ENCODE results near the gene ZFR.
A peak's percentile ranks its signal among the peaks of the same experiment; 100 is the strongest.
"Not testable (repeated sequence)": the region's sequence is repeated elsewhere in the genome, so short reads cannot be mapped to it uniquely, and the experiment has no call there.

ZFR gene

DNA sequence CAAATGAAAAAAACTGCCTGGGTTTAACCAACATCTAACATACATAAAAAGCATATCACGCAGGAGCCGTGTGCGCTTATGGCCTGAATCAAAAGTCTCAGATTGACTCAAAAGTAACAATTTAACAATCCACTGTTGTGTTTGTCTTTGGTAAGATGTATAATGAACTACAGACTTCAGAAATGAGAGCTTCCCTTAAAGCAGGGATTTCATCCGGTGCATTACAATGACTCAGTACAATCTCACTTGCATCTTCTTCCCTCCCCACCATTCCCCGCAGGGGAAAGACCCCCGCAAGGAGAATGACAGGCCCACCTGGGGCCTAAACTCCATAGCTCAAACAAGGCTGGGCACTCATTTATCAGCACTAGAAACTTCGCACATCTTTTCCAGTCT is 1.4 kb downstream of the ZFR start:
- Mint-ChIP-seq H3K36me3 (ENCODE audit: low read depth) (peaks cover 32% of the 10 kb centered on the region), H3K9me3 (no peaks in the 10 kb centered on the region), H3K4me3 (peak overlapping the region; percentile 93 to 97 (median 94)), H3K4me1 (peaks cover 40% of the 10 kb centered on the region), H3K27ac (peak overlapping the region; percentile 91 to 96 (median 96)), H3K27me3 (ENCODE audit: low read depth) (no peaks in the 10 kb centered on the region)
- TF ChIP-seq, protein P1, sequence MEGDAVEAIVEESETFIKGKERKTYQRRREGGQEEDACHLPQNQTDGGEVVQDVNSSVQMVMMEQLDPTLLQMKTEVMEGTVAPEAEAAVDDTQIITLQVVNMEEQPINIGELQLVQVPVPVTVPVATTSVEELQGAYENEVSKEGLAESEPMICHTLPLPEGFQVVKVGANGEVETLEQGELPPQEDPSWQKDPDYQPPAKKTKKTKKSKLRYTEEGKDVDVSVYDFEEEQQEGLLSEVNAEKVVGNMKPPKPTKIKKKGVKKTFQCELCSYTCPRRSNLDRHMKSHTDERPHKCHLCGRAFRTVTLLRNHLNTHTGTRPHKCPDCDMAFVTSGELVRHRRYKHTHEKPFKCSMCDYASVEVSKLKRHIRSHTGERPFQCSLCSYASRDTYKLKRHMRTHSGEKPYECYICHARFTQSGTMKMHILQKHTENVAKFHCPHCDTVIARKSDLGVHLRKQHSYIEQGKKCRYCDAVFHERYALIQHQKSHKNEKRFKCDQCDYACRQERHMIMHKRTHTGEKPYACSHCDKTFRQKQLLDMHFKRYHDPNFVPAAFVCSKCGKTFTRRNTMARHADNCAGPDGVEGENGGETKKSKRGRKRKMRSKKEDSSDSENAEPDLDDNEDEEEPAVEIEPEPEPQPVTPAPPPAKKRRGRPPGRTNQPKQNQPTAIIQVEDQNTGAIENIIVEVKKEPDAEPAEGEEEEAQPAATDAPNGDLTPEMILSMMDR (IDR thresholded peaks at IDR 0.05; ENCODE audit: unreplicated experiment in 3 of 3), result no peak

DNA sequence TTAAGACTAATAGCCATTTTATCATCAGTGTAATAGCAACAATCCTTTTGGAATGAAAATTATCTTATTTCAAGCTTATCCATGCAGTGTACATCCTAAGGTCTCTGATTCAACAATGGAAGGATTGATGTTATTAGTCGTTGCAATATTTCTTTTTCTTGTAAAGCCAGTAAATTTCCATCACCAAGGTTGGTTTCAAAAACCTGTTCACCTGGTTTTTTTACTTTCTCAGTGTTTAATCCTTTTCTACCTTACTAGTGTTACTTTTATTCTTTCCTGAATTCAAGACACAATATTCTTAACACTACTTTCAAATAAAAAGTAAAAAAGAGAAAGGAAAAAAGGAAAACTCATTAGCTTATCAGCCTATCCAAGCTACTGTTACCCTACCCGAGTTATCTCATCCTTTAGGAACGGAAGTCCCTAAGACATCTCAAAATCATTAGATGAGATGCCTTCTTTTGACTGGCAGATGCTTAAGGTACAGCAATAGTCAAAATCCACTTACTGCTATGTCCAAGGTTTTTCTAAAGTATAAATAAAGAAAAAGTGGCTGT is 5.4 kb downstream of the ZFR start:
- TF ChIP-seq, protein P1 (IDR thresholded peaks at IDR 0.05; ENCODE audit: unreplicated experiment in 3 of 3), result no peak
- Mint-ChIP-seq H3K27ac (no peak overlapping the region), H3K9me3 (no peaks in the 10 kb centered on the region), H3K4me3 (no peak overlapping the region), H3K36me3 (ENCODE audit: low read depth) (peaks cover 41% of the 10 kb centered on the region), H3K27me3 (ENCODE audit: low read depth) (no peaks in the 10 kb centered on the region), H3K4me1 (peaks cover 27% of the 10 kb centered on the region)

DNA sequence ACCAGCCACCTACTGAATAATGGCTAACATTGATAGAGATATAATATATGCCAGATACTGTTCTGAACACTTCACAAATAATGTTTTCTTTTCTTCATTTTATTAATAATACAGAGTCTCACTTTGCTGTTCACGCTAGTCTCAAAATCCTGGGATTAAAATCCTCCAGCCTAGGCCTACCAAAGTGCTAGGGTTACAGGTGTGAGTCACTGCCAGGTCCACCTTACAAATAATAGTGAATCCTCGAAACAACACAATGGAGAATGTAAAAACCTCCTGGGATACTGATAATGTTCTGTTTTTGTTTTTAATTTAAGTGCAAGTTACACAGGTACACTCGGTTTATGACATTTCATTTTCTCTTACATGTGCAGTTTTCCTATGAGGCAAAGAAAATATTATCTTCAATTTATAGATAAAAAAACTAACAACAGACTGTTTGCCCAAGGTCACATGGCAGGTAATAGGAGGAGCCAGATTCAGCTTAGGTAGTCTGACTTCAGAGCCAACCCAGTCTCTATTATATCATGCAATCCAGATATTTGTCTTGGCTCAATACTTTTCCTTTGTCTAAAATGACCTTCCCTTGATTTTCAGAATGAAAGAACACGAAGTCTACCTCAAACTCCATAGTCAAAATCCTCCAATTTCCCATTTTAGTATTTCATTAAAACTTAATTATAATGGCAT is 7.8 kb downstream of the ZFR start:
- Mint-ChIP-seq H3K27me3 (ENCODE audit: low read depth) (no peaks in the 10 kb centered on the region), H3K9me3 (no peaks in the 10 kb centered on the region), H3K27ac (no peak overlapping the region)

DNA sequence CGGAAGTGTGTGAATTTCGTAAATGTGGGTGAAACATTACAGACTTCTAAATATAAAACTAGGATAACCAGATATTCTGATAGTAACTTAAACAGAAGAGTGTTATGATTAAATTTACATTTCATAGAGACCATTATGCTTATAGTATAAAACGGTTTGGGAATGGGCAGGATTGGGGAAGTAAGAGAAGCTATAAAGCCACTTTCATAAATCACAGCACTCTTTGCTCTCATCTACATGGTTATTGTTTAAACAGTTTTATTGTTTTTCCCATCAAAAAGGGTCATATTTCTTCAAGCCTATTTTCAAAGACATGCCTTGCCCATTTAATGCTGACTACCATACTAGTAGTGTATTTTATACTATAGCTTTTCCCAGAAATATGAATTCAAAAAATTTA is 9.2 kb downstream of the ZFR start:
- Mint-ChIP-seq H3K9me3 (no peaks in the 10 kb centered on the region), H3K27ac (no peak overlapping the region), H3K4me1 (peaks cover 7% of the 10 kb centered on the region), H3K36me3 (ENCODE audit: low read depth) (peaks cover 51% of the 10 kb centered on the region), H3K4me3 (no peak overlapping the region), H3K27me3 (ENCODE audit: low read depth) (no peaks in the 10 kb centered on the region)
- TF ChIP-seq, protein P1 (IDR thresholded peaks at IDR 0.05; ENCODE audit: unreplicated experiment in 3 of 3), result no peak

More for the DNA sequence above, 7.8 kb downstream of the ZFR start:
- Mint-ChIP-seq H3K4me1 (peaks cover 8% of the 10 kb centered on the region), H3K36me3 (ENCODE audit: low read depth) (peaks cover 49% of the 10 kb centered on the region), H3K4me3 (no peak overlapping the region)
- TF ChIP-seq, protein P1 (IDR thresholded peaks at IDR 0.05; ENCODE audit: unreplicated experiment in 3 of 3), result no peak

DNA sequence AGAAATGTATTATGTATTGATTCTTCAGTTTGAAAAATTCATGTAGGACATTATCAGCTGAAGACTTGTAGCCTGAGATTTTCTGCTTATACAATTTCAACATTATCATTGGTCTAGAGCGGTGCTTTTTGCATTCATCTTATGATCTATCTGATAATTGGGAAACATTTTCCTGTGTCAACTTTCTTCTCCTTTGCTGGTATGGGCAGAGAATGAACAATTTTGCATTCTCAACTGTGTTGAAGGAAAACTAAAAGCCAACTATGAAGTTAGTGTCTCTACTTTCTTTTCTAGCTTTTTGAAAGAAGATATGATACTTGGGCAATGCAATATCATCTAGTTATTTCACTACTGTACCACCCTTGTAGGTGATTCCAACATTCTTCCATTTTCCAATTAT is 10.3 kb downstream of the ZFR start:
- Mint-ChIP-seq H3K36me3 (ENCODE audit: low read depth) (peaks cover 57% of the 10 kb centered on the region), H3K4me1 (peaks cover 11% of the 10 kb centered on the region), H3K9me3 (peaks cover 4% of the 10 kb centered on the region), H3K27me3 (ENCODE audit: low read depth) (no peaks in the 10 kb centered on the region), H3K4me3 (no peak overlapping the region), H3K27ac (no peak overlapping the region)
- TF ChIP-seq, protein P1 (IDR thresholded peaks at IDR 0.05; ENCODE audit: unreplicated experiment in 3 of 3), result no peak

DNA sequence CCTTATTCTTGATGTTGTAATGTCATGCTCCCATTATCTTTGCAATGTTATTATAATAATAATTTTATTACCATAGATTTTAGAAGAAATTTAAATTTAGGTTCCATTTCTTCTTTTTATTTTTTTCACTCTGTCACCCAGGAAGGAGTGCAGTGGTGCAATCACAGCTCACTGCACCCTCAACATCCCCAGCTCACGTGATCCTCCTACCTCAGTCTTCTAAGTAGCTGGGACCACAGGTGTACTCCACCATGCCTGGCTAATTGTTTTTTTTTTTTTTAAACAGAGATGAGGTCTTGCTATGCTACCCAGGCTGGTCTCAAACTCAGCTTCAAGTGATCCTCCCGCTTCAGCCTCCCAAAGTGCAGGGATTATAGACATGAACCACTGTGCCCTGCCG is 11.9 kb downstream of the ZFR start:
- H3K27ac Mint-ChIP-seq, result no peak overlapping the region
- TF ChIP-seq, protein P1 (IDR thresholded peaks at IDR 0.05; ENCODE audit: unreplicated experiment in 3 of 3), result no peak
- no peaks in the 10 kb centered on the region for H3K27me3 Mint-ChIP-seq (ENCODE audit: low read depth)
- H3K4me1 Mint-ChIP-seq, result peaks cover 11% of the 10 kb centered on the region
- peaks cover 12% of the 10 kb centered on the region for H3K9me3 Mint-ChIP-seq
- peaks cover 63% of the 10 kb centered on the region for H3K36me3 Mint-ChIP-seq (ENCODE audit: low read depth)
- no peak overlapping the region for H3K4me3 Mint-ChIP-seq

DNA sequence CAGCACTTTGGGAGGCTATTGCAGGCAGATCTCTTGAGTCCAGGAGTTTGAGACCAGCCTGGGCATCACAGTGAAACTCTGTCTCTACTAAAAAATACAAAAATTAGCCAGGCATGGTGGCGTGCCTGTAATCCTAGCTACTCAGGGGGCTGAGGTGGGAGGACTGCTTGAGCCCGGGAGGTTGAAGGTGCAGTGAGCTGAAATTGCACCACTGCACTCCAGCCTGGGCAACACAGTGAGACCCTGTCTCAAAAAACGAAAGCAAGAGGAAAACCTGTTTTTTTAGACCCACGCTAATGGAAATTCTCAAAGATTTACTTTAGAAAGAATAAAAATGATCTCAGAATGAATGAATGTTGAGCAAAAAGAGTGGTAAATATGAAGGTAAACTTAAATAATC is 13.7 kb downstream of the ZFR start:
- peaks cover 11% of the 10 kb centered on the region for H3K4me1 Mint-ChIP-seq
- not testable (repeated sequence) for H3K27me3 Mint-ChIP-seq (ENCODE audit: low read depth); H3K4me3 Mint-ChIP-seq; H3K27ac Mint-ChIP-seq
- H3K9me3 Mint-ChIP-seq, result peaks cover 25% of the 10 kb centered on the region
- peaks cover 81% of the 10 kb centered on the region for H3K36me3 Mint-ChIP-seq (ENCODE audit: low read depth)
